ENCODE measurements around the gene CNTNAP2. TPM values are rescaled to one million over a fixed set of nuclear protein-coding genes. Genes with fewer than 3 reads are reported as not detected.

The CNTNAP2 gene
- total RNA-seq, 1 experiment from 2014 or later, result 0.03 TPM

- ChIA-PET CTCF (interaction anchor here (0.6 kb wide), 1 partner anchor 88 kb away, joined by 3 read pairs; no protein-coding TSS in a partner anchor), POLR2A (interaction anchor here (0.6 kb wide), 1 partner anchor 1483 kb away, joined by 4 read pairs; no protein-coding TSS in a partner anchor)
- H3K27me3 ChIP-seq (ENCODE audit: control insufficient read depth, insufficient read depth, low read length), result no peaks in the 10 kb centered on the region
- no peaks in the 10 kb centered on the region for H3K9me3 ChIP-seq (ENCODE audit: control insufficient read depth, insufficient read depth, low read depth, low read length)
- no peaks in the 10 kb centered on the region for H3K36me3 ChIP-seq (ENCODE audit: control insufficient read depth, insufficient read depth, low read length)
- TF ChIP-seq REST (IDR thresholded peaks at IDR 0.05; ENCODE audit: insufficient read depth in 1 of 2, low read depth in 2 of 2, low read length in 1 of 2), result no peak
- TF ChIP-seq, protein P1, sequence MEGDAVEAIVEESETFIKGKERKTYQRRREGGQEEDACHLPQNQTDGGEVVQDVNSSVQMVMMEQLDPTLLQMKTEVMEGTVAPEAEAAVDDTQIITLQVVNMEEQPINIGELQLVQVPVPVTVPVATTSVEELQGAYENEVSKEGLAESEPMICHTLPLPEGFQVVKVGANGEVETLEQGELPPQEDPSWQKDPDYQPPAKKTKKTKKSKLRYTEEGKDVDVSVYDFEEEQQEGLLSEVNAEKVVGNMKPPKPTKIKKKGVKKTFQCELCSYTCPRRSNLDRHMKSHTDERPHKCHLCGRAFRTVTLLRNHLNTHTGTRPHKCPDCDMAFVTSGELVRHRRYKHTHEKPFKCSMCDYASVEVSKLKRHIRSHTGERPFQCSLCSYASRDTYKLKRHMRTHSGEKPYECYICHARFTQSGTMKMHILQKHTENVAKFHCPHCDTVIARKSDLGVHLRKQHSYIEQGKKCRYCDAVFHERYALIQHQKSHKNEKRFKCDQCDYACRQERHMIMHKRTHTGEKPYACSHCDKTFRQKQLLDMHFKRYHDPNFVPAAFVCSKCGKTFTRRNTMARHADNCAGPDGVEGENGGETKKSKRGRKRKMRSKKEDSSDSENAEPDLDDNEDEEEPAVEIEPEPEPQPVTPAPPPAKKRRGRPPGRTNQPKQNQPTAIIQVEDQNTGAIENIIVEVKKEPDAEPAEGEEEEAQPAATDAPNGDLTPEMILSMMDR (IDR thresholded peaks at IDR 0.05), result no peak
- TF ChIP-seq TCF7L2 (IDR thresholded peaks at IDR 0.05; ENCODE audit: low read depth, low read length), result no peak
- no peak for TF ChIP-seq SIN3A (IDR thresholded peaks at IDR 0.05; ENCODE audit: borderline replicate concordance, insufficient read depth, low read depth, low read length)
- no peak for ATAC-seq
- in situ Hi-C loops (cut with HindIII; ENCODE audit: low pct_unique_long_range_greater_than_20kb, low sequenced_read_pairs) (no loop called here), intact Hi-C loops (cut with micrococcal nuclease; ENCODE audit: unreplicated experiment) (no loop called here)
- no peak overlapping the region for H3K27ac ChIP-seq (ENCODE audit: low read length)
- BruUV-seq (replicated peaks), result no TSS peak
- no peak overlapping the region for H3K4me3 ChIP-seq (ENCODE audit: low read depth in 2 of 2, low read length in 2 of 2)
- no peak for DNase-seq (ENCODE audit: low read depth, low spot score)
- H3K4me1 ChIP-seq (ENCODE audit: control insufficient read depth, insufficient read depth, low read length), result no peaks in the 10 kb centered on the region
Observed at GRCh38 chr7:147183276-147183675, 1066.7 kb downstream of the CNTNAP2 start.

DNA sequence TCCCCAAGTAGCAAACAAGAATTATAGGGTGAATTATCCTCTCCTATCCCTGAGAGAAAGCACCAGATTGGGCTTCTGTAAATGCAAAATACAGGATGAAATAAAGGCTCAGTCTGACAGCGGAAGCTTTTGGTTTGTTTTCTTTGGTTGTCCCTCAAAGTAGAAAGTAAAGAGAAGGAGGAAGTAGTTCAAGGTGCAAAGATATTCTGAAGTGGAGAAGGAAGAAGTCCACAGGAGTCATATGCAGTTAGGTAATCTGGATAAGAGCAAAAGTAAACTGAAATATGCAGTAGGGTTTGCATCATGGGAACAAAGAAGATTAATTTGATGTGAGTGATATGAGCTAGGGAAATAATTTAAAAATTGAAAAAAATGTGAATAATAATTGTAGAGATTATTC, 1071.9 kb downstream of the CNTNAP2 start:
- intact Hi-C loops (cut with micrococcal nuclease; ENCODE audit: unreplicated experiment) (no loop called here), in situ Hi-C loops (cut with HindIII; ENCODE audit: low pct_unique_long_range_greater_than_20kb, low sequenced_read_pairs) (no loop called here)
- no TSS peak for BruUV-seq (replicated peaks)
- CTCF ChIA-PET, result no interaction called here
- no peaks in the 10 kb centered on the region for H3K9me3 ChIP-seq (ENCODE audit: control insufficient read depth, insufficient read depth, low read depth, low read length)
- no peak overlapping the region for H3K4me3 ChIP-seq (ENCODE audit: low read depth in 2 of 2, low read length in 2 of 2)
- no peaks in the 10 kb centered on the region for H3K36me3 ChIP-seq (ENCODE audit: control insufficient read depth, insufficient read depth, low read length)
- no peak for DNase-seq (ENCODE audit: low read depth, low spot score)
- H3K27ac ChIP-seq (ENCODE audit: low read length), result no peak overlapping the region
- ATAC-seq, result no peak
- no peaks in the 10 kb centered on the region for H3K4me1 ChIP-seq (ENCODE audit: control insufficient read depth, insufficient read depth, low read length)
- no peaks in the 10 kb centered on the region for H3K27me3 ChIP-seq (ENCODE audit: control insufficient read depth, insufficient read depth, low read length)
- TF ChIP-seq SIN3A (IDR thresholded peaks at IDR 0.05; ENCODE audit: borderline replicate concordance, insufficient read depth, low read depth, low read length), result no peak
- no peak for TF ChIP-seq POLR2AphosphoS5 (IDR thresholded peaks at IDR 0.05; ENCODE audit: low read depth, low read length)
- POLR2A ChIA-PET, result no interaction called here

DNA sequence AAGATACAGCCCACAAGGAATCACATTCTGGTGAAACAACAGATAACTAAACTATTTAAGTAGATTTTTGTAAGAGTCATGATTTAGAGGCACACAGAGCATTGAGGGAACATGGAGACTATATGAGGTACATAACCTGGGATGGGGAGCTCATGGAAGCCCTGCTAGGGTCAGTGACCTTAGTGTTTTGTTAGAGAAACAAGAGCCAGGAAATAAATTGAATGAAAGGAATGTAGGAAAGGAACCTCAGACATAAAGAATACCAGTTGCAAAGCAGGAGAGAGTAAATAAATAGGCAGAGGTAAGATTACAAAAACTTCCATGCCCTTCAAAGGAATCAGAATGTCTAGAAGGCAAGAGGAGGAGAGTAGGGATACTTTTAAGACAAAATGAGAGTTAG, 1076.9 kb downstream of the CNTNAP2 start:
- POLR2A ChIA-PET, result no interaction called here
- DNase-seq (ENCODE audit: low read depth, low spot score), result no peak

More for the DNA sequence above, 1076.9 kb downstream of the CNTNAP2 start:
- Histone ChIP-seq H3K27me3 (ENCODE audit: control insufficient read depth, insufficient read depth, low read length) (no peaks in the 10 kb centered on the region), H3K9me3 (ENCODE audit: control insufficient read depth, insufficient read depth, low read depth, low read length) (no peaks in the 10 kb centered on the region), H3K4me1 (ENCODE audit: control insufficient read depth, insufficient read depth, low read length) (no peaks in the 10 kb centered on the region), H3K4me3 (ENCODE audit: low read depth in 2 of 2, low read length in 2 of 2) (no peak overlapping the region), H3K36me3 (ENCODE audit: control insufficient read depth, insufficient read depth, low read length) (no peaks in the 10 kb centered on the region), H3K27ac (ENCODE audit: low read length) (no peak overlapping the region)
- in situ Hi-C loops (cut with HindIII; ENCODE audit: low pct_unique_long_range_greater_than_20kb, low sequenced_read_pairs) (no loop called here), intact Hi-C loops (cut with micrococcal nuclease; ENCODE audit: unreplicated experiment) (no loop called here)
- ATAC-seq, result no peak
- CTCF ChIA-PET, result no interaction called here
- TF ChIP-seq TCF7L2 (IDR thresholded peaks at IDR 0.05; ENCODE audit: low read depth, low read length), result no peak
- TF ChIP-seq SIN3A (IDR thresholded peaks at IDR 0.05; ENCODE audit: borderline replicate concordance, insufficient read depth, low read depth, low read length), result no peak
- TF ChIP-seq, protein P1 (IDR thresholded peaks at IDR 0.05), result no peak
- no peak for TF ChIP-seq POLR2AphosphoS5 (IDR thresholded peaks at IDR 0.05; ENCODE audit: low read depth, low read length)
- TF ChIP-seq REST (IDR thresholded peaks at IDR 0.05; ENCODE audit: insufficient read depth in 1 of 2, low read depth in 2 of 2, low read length in 1 of 2), result no peak
- no TSS peak for BruUV-seq (replicated peaks)
